Jurkat, Clone E6-1 (cell line): ENCODE data around the gene CAMK2D.

ENCODE experiments used
- DNase-seq: peaks from one replicate; pipeline ENCODE4 v3.0.0-alpha.2; 2011; ENCODE audit warnings: low read depth, low spot score
- H3K4me3 ChIP-seq: 2 replicates; pipeline ENCODE4 v1.5.1; 2011; ENCODE audit warnings: mild to moderate bottlenecking, low read length, control low read depth, moderate library complexity

Gene CAMK2D

DNA sequence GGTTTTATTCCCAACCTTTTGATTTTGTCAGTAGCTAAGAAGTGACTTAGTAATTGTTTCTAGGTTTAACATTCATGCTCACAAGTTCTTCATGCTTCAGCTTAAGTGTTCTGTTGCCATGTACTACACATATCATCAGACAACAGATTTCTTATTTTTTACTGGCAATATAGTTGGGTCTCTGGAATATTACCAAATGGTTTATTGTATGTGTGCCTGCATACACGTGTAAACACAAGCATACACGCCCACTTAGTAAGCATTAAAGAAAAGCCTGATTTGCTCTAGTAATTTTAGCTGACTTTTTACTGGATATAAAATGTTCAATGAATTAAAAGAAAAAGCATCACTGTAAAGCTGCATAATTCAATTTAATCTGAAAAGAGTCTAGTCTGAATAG is 199.8 kb downstream of the CAMK2D start:
- no peak overlapping the region for H3K4me3 ChIP-seq
- DNase-seq = no peak

DNA sequence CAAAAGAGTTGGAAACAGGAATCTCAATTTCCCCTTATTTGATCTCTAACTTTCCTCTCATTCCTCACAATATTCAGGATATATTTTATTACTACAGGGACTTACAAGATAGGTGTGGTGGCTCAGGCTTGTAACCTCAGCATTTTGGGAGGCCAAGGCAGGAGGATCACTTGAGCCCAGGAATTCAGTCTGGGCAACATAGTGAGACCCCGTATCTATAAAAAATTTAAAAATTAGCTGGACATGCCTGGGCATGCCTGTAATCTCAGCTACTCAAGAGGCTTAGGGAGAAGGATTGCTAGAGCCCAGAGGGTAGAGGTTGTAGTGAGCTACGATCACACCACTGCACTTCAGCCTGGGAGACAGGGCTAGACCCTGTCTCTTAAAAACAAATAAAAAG is 200.4 kb downstream of the CAMK2D start:
- DNase-seq = no peak
- H3K4me3 ChIP-seq = no peak overlapping the region

- no peak for DNase-seq
- no peak overlapping the region for H3K4me3 ChIP-seq
Measured at GRCh38 chr4:113560579-113560978, 201.0 kb downstream of the CAMK2D start.

DNA sequence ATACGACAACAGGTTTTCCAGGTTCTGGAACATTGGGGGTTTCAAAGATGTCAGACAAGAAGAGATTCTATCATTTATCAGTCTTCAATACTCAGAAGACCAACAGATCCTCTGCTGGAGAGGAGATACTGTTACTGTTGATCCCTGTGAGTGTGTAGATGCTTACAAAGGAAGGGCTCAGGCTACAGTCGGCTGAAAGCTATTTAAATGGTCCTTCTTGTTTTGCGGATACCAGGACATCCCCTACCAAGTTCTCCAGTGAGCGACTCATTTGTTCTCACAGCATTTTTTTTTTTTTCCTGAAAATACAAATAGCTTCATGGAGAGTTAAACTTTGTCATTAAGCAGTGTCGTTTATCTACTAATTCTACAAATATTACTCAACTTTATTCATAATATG is 201.6 kb downstream of the CAMK2D start:
- DNase-seq = no peak
- H3K4me3 ChIP-seq = no peak overlapping the region

DNA sequence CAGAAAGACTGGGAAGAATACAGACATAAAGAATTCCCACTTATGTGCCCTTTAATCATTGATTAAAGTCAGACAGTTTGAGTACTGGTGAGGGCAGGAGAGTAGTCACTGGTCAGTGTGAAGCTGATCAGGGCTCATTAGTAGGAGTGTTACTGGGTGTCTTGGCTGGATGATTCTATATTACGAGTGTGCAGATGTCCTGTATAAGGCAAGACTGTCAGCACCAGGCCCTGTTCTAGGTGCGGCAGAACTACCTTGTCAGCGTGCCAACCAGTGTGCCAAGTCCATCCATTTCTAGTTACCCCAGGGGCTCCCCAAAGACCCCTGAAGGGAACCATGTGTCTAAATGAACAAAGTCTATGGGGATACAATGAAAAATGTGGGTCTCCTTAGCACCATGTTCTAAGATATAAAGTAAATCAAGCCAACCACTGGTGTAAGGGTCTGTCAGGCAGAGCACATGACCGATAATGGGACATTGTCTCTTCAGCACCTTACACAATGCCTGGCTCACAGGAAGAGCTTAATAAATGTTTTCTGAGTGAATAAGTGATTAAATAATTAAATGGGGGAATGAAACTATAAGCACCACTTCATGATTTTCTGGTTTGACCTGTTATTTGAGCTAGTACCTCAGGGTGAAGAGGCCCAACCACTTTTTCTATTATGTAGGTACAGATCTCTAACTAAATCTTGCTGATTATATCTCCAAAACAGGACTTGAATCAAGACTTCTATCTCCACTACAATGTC is 205.0 kb downstream of the CAMK2D start:
- no peak for DNase-seq
- no peak overlapping the region for H3K4me3 ChIP-seq

DNA sequence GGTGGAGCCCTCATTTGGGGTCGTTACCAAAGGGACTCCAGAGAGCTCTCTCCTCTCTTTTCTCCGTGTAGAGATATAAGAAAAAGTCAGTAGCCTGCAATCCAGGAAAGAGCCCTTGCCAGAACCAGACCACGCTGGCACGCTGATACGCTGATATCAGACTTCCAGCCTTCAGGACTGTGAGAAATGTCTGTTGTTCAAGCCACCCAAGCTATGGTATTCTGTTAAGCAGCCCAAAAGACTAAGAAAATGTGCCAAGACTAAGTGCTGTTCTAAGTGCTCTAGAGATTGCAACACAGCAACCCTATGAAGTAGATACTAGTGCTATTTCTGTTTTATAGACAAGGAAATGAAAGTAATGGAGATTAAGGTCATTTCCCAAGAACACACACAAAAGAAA is 205.7 kb downstream of the CAMK2D start:
- no peak for DNase-seq

GRCh38 chr4:113553082-113553481 is 208.5 kb downstream of the CAMK2D start:
- no peak overlapping the region for H3K4me3 ChIP-seq
- no peak for DNase-seq

More for the DNA sequence above, 205.7 kb downstream of the CAMK2D start:
- H3K4me3 ChIP-seq = no peak overlapping the region

- DNase-seq = no peak
- H3K4me3 ChIP-seq = no peak overlapping the region
Measured at GRCh38 chr4:113550510-113550909, 211.0 kb downstream of the CAMK2D start.

DNA sequence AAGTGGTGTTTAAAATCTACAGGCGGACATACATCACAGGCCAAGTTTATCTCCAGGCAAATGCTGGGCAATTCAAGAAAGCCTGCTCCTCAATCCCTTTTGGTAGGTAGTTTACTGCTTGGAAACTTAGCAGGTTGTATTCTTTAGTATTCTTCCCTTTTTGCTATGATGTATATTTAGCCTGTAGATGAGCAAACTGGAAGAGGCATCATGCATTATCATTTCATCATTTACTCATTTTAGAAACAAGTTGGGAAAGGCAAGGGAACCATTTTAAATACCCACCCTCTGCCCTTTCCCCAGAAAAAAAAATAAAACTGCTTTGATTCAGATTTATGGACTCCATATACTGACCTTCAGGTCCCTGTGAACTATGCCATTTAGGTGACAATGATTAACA is 213.2 kb downstream of the CAMK2D start:
- DNase-seq = no peak

GRCh38 chr4:113547487-113548042 is 214.0 kb downstream of the CAMK2D start:
- peak; percentile 92 for DNase-seq
- no peak overlapping the region for H3K4me3 ChIP-seq

More for the DNA sequence above, 213.2 kb downstream of the CAMK2D start:
- no peak overlapping the region for H3K4me3 ChIP-seq

DNA sequence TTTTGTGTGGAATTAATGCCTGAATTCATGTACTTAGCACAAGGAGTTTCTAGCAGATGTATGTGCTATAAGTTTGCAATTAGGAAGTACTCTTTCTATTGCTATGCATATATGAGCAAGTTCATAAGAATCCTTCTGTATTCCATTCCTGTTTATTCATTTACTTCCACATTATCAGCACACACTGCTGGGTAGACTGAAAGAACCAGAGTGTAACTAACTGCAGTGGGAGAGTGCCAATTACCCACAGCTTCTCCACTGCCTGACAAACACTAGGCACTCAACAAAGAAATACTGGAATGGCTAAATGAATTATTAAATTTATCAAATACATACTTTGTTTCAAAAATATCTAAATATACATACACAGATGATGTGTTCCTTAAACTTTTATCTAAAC is 219.6 kb downstream of the CAMK2D start:
- H3K4me3 ChIP-seq = no peak overlapping the region
- no peak for DNase-seq

GRCh38 chr4:113540859-113541258 is 220.7 kb downstream of the CAMK2D start:
- H3K4me3 ChIP-seq = no peak overlapping the region
- no peak for DNase-seq

DNA sequence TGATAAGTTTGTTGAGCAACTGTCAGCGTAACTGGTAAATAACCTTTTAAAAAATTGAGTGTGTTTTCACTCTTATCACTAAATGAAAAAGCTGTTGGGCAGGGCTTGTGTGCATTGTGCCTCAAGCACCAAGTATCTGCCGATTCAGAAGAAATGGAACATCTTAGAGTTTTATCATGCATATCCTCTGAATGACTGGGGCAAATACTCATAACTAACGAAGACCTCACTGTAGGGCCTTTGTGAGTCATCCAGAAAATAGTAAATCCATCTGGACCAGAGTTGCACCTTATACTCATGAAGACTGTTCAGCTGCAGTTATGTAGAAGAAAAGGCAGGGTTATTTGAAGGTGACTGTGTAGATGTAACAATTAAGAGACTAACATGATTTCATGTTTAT is 222.1 kb downstream of the CAMK2D start:
- H3K4me3 ChIP-seq = no peak overlapping the region
- no peak for DNase-seq

DNA sequence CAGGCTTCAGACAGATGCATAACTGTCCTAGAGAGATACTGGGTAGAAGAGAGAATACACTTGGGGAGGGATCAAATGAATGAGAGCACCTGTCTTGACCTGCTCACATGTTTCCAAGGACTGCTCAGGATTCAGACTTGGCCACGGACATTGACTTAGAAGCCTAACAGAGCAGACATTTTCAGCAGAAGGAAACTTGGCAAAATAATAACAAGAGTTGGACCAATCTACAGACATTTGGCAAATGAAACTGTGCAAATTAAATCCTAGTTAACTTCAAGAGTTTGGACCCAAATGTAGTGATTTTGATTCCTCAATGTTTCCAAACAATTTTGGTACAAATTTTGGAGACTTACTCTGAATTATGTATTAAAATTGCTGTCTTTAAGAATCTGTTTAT is 223.9 kb downstream of the CAMK2D start:
- no peak for DNase-seq
- H3K4me3 ChIP-seq = no peak overlapping the region

GRCh38 chr4:113537203-113537602 is 224.3 kb downstream of the CAMK2D start:
- DNase-seq = no peak
- H3K4me3 ChIP-seq = no peak overlapping the region

GRCh38 chr4:113534711-113535110 is 226.8 kb downstream of the CAMK2D start:
- DNase-seq = no peak
- H3K4me3 ChIP-seq = no peak overlapping the region

- no peak overlapping the region for H3K4me3 ChIP-seq
- DNase-seq = no peak
Measured at GRCh38 chr4:113531572-113531971, 230.0 kb downstream of the CAMK2D start.

DNA sequence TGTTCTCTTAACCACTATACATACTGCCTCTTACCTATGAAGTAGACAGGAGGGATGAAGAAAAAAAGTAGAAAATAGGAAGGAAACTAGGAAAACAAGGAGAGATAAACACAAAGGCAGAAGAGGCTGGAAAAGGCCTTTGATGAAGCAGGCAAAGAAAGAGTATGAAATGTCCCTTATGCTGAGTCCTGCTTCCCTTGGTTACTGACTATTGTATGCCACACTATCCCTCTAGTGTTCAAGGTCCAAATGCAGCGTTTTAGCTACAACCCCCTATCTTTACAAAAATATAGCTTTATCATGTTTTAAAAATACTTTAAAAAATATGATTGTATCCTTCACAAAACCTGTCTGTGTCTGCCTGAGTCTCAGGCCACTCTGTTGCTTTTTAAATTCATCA is 233.1 kb downstream of the CAMK2D start:
- no peak overlapping the region for H3K4me3 ChIP-seq
- DNase-seq = no peak

DNA sequence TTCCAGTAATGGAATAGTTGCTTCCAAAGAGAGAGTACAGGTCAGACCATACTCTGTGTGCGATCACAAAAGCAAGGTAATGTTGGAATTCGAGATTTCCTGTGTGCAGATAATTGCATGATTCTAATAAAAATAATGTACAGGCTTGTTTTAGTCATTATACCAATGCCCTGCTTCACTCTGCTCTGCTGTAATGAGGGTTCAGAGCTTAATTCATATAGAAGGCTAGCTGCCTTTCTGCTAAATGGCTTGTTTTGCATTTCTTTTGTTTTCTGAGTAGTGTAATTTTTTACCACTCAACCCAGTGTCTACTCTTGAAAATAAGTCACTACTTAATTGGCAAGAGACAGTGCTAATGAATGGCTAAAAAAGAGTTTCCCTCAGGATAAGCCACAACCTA is 236.0 kb downstream of the CAMK2D start:
- no peak overlapping the region for H3K4me3 ChIP-seq
- DNase-seq = no peak

DNA sequence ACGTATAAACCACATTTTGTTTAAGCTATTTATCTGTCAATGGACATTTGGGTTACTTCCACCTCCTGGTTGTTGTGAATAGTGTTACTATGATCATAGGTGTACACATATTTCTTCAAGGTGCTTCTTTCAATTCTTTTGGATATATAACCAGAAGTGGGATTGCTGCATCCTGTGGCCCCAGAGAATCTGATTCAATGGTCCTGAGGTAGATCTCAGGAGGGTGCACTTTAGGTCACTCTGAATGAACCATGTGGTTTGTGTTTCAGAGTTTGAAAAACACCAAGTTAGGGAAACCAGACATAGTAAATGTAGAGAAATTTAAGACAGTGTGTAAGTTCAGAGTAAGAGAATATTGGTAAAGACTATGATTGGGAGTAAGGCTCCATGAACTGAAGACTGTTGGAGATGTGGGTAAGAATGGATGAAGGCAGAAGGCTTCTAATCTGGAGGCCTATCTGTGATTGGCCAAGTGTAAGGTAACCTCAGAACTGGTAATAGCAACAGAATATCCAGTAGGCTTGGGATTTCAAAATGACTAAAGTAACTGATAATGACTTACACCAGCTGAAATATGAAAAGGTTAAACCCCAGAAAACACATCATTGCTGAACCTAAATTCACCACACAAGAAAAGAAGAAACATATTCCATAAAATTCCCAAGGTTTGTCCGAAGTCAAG is 236.9 kb downstream of the CAMK2D start:
- no peak overlapping the region for H3K4me3 ChIP-seq
- no peak for DNase-seq

- no peak overlapping the region for H3K4me3 ChIP-seq
- DNase-seq = no peak
Measured at GRCh38 chr4:113524096-113524495, 237.4 kb downstream of the CAMK2D start.
